HEK293 (cell line): ENCODE measurements around the gene MRPL18.

Experiments
- CTCF ChIA-PET: fragments of 350-600 bp; formaldehyde crosslinking; extraction: SDS; loops from one replicate; lab custom pipeline; 2021; ENCODE audit warnings: antibody characterized with exemption; lab: Yijun Ruan, JAX
- POLR2A ChIA-PET: fragments of 300-600 bp; formaldehyde crosslinking; extraction: SDS; loops from one replicate; lab custom pipeline; 2020; ENCODE audit warnings: antibody characterized with exemption, inconsistent platforms; lab: Yijun Ruan, JAX
- H3K27ac ChIP-seq: fragments of 200-500 bp; sonication (Bioruptor generic); 2 replicates; pipeline ENCODE4 v1.5.1; 2014; ENCODE audit warnings: low read depth, low read length, control low read depth, inconsistent platforms; ENCODE audit errors: extremely low read depth
- H3K36me3 ChIP-seq, 2 experiments: fragments of 200-500 bp in 1 of 2; sonication (Bioruptor generic) in 1 of 2; 1 replicate in 1 of 2; 2 replicates in 1 of 2; pipeline ENCODE4 v1.5.1; 2014 to 2017; ENCODE audit warnings: inconsistent platforms in 2 of 2, low read length in 2 of 2; ENCODE audit not compliant: control insufficient read depth in 2 of 2, insufficient read depth in 1 of 2
- H3K4me1 ChIP-seq: fragments of 200-500 bp; sonication (Bioruptor generic); 2 replicates; pipeline ENCODE4 v1.5.1; 2014; ENCODE audit warnings: mild to moderate bottlenecking, low read length, inconsistent platforms; ENCODE audit not compliant: control insufficient read depth, insufficient read depth
- H3K4me3 ChIP-seq: 2 replicates; pipeline ENCODE4 v1.5.1; 2011; ENCODE audit warnings: low read depth, mild to moderate bottlenecking, control low read depth, low read length, moderate library complexity
- H3K9me3 ChIP-seq: fragments of 200-500 bp; sonication (Bioruptor generic); 2 replicates; pipeline ENCODE4 v1.5.1; 2014; ENCODE audit warnings: low read depth, low read length, inconsistent platforms; ENCODE audit not compliant: control insufficient read depth, insufficient read depth
- GLI2 ChIP-seq: fragments of 450-650 bp; formaldehyde crosslinking; IDR thresholded peaks from 2 replicates; pipeline ENCODE4; 2017; ENCODE audit warnings: missing biosample characterization, missing genetic modification characterization, low read depth, borderline replicate concordance
- OSR2 ChIP-seq: fragments of 450-650 bp; formaldehyde crosslinking; IDR thresholded peaks from 2 replicates; pipeline ENCODE4 v1.5.1; 2016; ENCODE audit warnings: missing biosample characterization, missing genetic modification characterization
- PBX3 ChIP-seq: sonication (generic); formaldehyde crosslinking; IDR thresholded peaks from 2 replicates; pipeline ENCODE4 v1.8.1; 2022; ENCODE audit warnings: mild to moderate bottlenecking, moderate library complexity, missing genetic modification reagents
- ZBTB20 ChIP-seq: fragments of 450-650 bp; formaldehyde crosslinking; IDR thresholded peaks from 2 replicates; pipeline ENCODE4 v1.5.1; 2016; ENCODE audit warnings: missing biosample characterization, missing genetic modification characterization
- ZBTB21 ChIP-seq: fragments of 450-650 bp; formaldehyde crosslinking; IDR thresholded peaks from 2 replicates; pipeline ENCODE4 v1.5.1; 2017; ENCODE audit warnings: missing biosample characterization, missing genetic modification characterization
- ZNF112 ChIP-seq: fragments of 450-650 bp; formaldehyde crosslinking; IDR thresholded peaks from 2 replicates; pipeline ENCODE4 v1.5.0; 2017; ENCODE audit warnings: missing biosample characterization, missing genetic modification characterization
- ZNF23 ChIP-seq: fragments of 450-650 bp; formaldehyde crosslinking; IDR thresholded peaks from 2 replicates; pipeline ENCODE4 v1.5.1; 2016; ENCODE audit warnings: missing biosample characterization, missing genetic modification characterization, borderline replicate concordance
- ZNF239 ChIP-seq: fragments of 450-650 bp; formaldehyde crosslinking; IDR thresholded peaks from 2 replicates; pipeline ENCODE4 v1.5.1; 2016; ENCODE audit warnings: missing biosample characterization, missing genetic modification characterization
- ZNF416 ChIP-seq: fragments of 450-650 bp; formaldehyde crosslinking; IDR thresholded peaks from 2 replicates; pipeline ENCODE4 v1.5.1; 2016; ENCODE audit warnings: missing biosample characterization, missing genetic modification characterization
- ZNF610 ChIP-seq: fragments of 450-650 bp; formaldehyde crosslinking; IDR thresholded peaks from 2 replicates; pipeline ENCODE4 v1.5.1; 2016; ENCODE audit warnings: missing biosample characterization, missing genetic modification characterization, borderline replicate concordance
- ZNF704 ChIP-seq: fragments of 450-650 bp; formaldehyde crosslinking; IDR thresholded peaks from 2 replicates; pipeline ENCODE4 v1.5.1; 2016; ENCODE audit warnings: missing biosample characterization, missing genetic modification characterization
- ZSCAN18 ChIP-seq: fragments of 450-650 bp; formaldehyde crosslinking; IDR thresholded peaks from 2 replicates; pipeline ENCODE4 v1.5.1; 2016; ENCODE audit warnings: missing biosample characterization, missing genetic modification characterization
- ZXDB ChIP-seq: fragments of 450-650 bp; formaldehyde crosslinking; IDR thresholded peaks from 2 replicates; pipeline ENCODE4 v1.5.1; 2016; ENCODE audit warnings: missing biosample characterization, missing genetic modification characterization
- TF ChIP-seq, protein P1 (sequence below): fragments of 450-650 bp; formaldehyde crosslinking; IDR thresholded peaks from 2 replicates; pipeline ENCODE4 v1.5.1; 2016; ENCODE audit warnings: missing biosample characterization, missing genetic modification characterization
- TF ChIP-seq, protein P2 (sequence below): fragments of 450-650 bp; formaldehyde crosslinking; IDR thresholded peaks from 2 replicates; pipeline ENCODE4 v1.5.1; 2017; ENCODE audit warnings: missing biosample characterization, missing genetic modification characterization
- TF ChIP-seq, protein P3 (sequence below): fragments of 450-650 bp; formaldehyde crosslinking; IDR thresholded peaks from 2 replicates; pipeline ENCODE4 v1.5.0; 2017; ENCODE audit warnings: missing biosample characterization, missing genetic modification characterization, borderline replicate concordance

The MRPL18 gene

DNA sequence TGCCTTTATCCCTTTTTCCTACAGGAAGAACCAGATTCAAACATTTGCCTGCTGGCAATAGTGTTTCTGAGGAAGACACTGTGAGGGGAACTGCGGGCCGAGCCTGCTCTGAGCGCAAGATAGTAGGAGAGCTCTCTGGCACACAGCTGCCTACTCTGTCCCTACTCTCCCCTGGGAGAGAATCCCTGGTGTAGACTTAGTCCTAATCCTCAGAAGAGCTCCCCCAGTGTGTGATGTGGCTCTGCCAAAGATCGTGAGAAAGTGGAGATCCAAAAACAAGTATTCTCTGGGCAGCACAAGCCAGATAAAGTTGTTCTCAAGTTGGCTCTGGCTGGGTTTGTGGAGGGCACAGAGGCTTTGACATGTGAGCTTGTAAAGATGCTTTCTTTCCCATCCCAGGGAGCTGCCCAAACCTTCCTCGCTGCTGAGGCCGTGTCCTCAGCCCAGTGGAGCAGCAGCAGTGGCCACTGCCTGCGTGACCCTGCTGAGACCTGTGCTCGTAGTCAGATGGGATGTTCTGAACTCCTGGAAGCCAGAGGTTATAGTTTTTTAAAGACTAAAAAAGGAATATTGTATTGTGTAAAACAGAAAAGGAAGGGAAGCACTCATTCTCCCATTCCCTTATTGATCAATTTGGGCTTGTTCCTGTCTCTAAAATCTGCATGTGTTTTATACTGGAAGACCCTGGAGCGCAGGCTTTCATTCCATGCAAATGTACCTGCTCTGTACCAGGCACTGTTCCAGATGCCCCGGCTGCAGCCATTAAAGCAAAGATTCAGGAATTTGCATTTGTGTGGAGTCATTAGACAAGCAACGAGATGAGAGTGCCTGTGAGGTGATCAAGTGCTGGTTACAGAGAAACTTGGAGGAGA is 40.5 kb downstream of the MRPL18 start:
- CTCF ChIA-PET = interaction anchor here (0.7 kb wide), 1 partner anchor 250 kb away, joined by 5 read pairs; no protein-coding TSS in a partner anchor
- Histone ChIP-seq H3K9me3 (no peaks in the 10 kb centered on the region), H3K4me1 (no peaks in the 10 kb centered on the region), H3K36me3 (no peaks in the 10 kb centered on the region), H3K4me3 (no peak overlapping the region), H3K27ac (no peak overlapping the region)
- TF ChIP-seq, protein P1, sequence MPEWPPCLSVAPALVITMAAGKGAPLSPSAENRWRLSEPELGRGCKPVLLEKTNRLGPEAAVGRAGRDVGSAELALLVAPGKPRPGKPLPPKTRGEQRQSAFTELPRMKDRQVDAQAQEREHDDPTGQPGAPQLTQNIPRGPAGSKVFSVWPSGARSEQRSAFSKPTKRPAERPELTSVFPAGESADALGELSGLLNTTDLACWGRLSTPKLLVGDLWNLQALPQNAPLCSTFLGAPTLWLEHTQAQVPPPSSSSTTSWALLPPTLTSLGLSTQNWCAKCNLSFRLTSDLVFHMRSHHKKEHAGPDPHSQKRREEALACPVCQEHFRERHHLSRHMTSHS (tag by site-specific recombination) = no peak
- no peak for TF ChIP-seq ZSCAN18 (tag by site-specific recombination)
- TF ChIP-seq, protein P2, sequence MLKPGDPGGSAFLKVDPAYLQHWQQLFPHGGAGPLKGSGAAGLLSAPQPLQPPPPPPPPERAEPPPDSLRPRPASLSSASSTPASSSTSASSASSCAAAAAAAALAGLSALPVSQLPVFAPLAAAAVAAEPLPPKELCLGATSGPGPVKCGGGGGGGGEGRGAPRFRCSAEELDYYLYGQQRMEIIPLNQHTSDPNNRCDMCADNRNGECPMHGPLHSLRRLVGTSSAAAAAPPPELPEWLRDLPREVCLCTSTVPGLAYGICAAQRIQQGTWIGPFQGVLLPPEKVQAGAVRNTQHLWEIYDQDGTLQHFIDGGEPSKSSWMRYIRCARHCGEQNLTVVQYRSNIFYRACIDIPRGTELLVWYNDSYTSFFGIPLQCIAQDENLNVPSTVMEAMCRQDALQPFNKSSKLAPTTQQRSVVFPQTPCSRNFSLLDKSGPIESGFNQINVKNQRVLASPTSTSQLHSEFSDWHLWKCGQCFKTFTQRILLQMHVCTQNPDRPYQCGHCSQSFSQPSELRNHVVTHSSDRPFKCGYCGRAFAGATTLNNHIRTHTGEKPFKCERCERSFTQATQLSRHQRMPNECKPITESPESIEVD = no peak
- TF ChIP-seq OSR2 = no peak
- TF ChIP-seq ZXDB (tag by site-specific recombination) = no peak
- TF ChIP-seq ZNF610 = no peak
- TF ChIP-seq ZBTB20 (tag by site-specific recombination) = no peak
- TF ChIP-seq ZNF704 (tag by site-specific recombination) = no peak
- no peak for TF ChIP-seq ZNF416
- no peak for TF ChIP-seq PBX3 (CRISPR knock-in tag)
- no peak for TF ChIP-seq ZNF23
- TF ChIP-seq ZNF239 (tag by site-specific recombination) = no peak
- TF ChIP-seq ZNF112 = no peak
- no peak for TF ChIP-seq GLI2 (tag by site-specific recombination)
- TF ChIP-seq, protein P3, sequence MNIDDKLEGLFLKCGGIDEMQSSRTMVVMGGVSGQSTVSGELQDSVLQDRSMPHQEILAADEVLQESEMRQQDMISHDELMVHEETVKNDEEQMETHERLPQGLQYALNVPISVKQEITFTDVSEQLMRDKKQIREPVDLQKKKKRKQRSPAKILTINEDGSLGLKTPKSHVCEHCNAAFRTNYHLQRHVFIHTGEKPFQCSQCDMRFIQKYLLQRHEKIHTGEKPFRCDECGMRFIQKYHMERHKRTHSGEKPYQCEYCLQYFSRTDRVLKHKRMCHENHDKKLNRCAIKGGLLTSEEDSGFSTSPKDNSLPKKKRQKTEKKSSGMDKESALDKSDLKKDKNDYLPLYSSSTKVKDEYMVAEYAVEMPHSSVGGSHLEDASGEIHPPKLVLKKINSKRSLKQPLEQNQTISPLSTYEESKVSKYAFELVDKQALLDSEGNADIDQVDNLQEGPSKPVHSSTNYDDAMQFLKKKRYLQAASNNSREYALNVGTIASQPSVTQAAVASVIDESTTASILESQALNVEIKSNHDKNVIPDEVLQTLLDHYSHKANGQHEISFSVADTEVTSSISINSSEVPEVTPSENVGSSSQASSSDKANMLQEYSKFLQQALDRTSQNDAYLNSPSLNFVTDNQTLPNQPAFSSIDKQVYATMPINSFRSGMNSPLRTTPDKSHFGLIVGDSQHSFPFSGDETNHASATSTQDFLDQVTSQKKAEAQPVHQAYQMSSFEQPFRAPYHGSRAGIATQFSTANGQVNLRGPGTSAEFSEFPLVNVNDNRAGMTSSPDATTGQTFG (tag by site-specific recombination) = no peak
- no peak for TF ChIP-seq ZBTB21 (tag by site-specific recombination)
- POLR2A ChIA-PET = interaction anchor here (2.3 kb wide), 1 partner anchor 41 kb away, joined by 9 read pairs; the partner anchor contains the start of genes MRPL18 and TCP1
